Measurements from ENCODE around the gene DNASE2.

Gene DNASE2

GRCh38 chr19:12825254-12826131 lies 55.8 kb downstream of the DNASE2 start:
- ATAC-seq (ENCODE audit: low read depth) (peak; percentile 43; the same call in 1 of the 3 replicates), DNase-seq (ENCODE audit: low spot score) (no peak)
- H3K36me3 ChIP-seq (ENCODE audit: low read depth) = no peaks in the 10 kb centered on the region
- no peaks in the 10 kb centered on the region for H3K9me3 ChIP-seq (ENCODE audit: severe bottlenecking)
- peak; percentile 65 for TF ChIP-seq CTCF (IDR thresholded peaks at IDR 0.05; ENCODE audit: poor library complexity, severe bottlenecking)
- no peak overlapping the region for H3K4me3 ChIP-seq (ENCODE audit: severe bottlenecking)
- no peak overlapping the region for H3K27ac ChIP-seq (ENCODE audit: poor library complexity, severe bottlenecking)
- H3K4me1 ChIP-seq (ENCODE audit: insufficient read depth, poor library complexity, severe bottlenecking) = no peaks in the 10 kb centered on the region
- no peaks in the 10 kb centered on the region for H3K27me3 ChIP-seq (ENCODE audit: insufficient read depth, poor library complexity, severe bottlenecking)

All from RWPE2 (cell line).